ENCODE data around the gene EFHD1. TPM values are rescaled to one million over a fixed set of nuclear protein-coding genes. Genes with fewer than 3 reads are reported as not detected.

The EFHD1 gene
- total RNA-seq, 1 donor from 2014 or later = 142 TPM

DNA sequence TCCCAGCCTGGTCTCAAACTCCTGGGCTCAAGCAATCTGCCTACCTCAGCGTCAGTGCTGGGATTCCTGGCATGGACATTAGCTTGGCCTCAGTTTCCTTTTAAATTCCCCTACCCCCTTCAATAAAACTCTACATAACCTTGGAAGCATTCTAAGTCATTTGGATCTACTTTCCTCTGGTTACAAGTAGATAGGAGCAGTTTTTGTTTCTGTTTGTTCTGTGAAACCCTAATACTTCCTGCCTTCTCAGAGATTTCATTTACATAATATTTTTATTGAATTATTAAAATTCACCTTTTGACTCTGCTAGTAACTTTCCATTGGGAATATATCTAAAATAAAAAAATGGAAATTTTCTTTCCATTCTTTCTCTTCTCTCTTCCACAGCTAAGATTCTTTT lies 89.6 kb downstream of the EFHD1 start:
- intact Hi-C loops (cut with DNase I) = no loop called here
- no peak for DNase-seq (ENCODE audit: low spot score in 2 of 2)
- Histone ChIP-seq H3K27me3 (no peaks in the 10 kb centered on the region), H3K27ac (no peak overlapping the region), H3K36me3 (peaks cover 7 to 33% of the 10 kb centered on the region in 2 donors), H3K4me1 (no peaks in the 10 kb centered on the region), H3K4me3 (no peak overlapping the region), H3K9me3 (no peaks in the 10 kb centered on the region)
- TF ChIP-seq, protein P1, sequence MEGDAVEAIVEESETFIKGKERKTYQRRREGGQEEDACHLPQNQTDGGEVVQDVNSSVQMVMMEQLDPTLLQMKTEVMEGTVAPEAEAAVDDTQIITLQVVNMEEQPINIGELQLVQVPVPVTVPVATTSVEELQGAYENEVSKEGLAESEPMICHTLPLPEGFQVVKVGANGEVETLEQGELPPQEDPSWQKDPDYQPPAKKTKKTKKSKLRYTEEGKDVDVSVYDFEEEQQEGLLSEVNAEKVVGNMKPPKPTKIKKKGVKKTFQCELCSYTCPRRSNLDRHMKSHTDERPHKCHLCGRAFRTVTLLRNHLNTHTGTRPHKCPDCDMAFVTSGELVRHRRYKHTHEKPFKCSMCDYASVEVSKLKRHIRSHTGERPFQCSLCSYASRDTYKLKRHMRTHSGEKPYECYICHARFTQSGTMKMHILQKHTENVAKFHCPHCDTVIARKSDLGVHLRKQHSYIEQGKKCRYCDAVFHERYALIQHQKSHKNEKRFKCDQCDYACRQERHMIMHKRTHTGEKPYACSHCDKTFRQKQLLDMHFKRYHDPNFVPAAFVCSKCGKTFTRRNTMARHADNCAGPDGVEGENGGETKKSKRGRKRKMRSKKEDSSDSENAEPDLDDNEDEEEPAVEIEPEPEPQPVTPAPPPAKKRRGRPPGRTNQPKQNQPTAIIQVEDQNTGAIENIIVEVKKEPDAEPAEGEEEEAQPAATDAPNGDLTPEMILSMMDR (IDR thresholded peaks at IDR 0.05) = no peak

DNA sequence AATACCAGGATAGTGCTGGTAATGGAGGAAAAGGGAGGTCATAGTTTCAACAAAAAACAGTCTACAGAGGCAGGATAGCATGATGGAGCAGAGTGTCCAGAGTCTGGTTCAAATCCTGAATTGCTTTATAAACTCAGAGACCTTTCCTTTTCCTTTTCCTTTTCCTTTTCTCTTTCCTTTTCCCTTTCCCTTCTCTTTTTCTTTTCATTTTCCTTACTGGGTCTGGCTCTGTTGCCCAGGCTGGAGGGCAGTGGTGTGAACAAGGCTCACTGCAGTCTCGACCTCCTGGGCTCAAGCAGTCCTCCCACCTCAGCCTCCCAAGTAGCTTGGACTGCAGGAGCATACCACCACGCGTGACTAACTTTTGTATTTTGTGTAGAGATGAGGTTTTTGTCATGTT lies 95.4 kb downstream of the EFHD1 start:
- H3K36me3 ChIP-seq = peaks cover 15 to 44% of the 10 kb centered on the region in 2 donors
- no peak overlapping the region for H3K27ac ChIP-seq
- H3K9me3 ChIP-seq = no peaks in the 10 kb centered on the region
- TF ChIP-seq, protein P1 (IDR thresholded peaks at IDR 0.05) = no peak
- intact Hi-C loops (cut with DNase I) = no loop called here
- no peaks in the 10 kb centered on the region for H3K27me3 ChIP-seq
- no peak for DNase-seq (ENCODE audit: low spot score in 2 of 2)
- peaks cover 0 to 4% of the 10 kb centered on the region in 2 donors for H3K4me1 ChIP-seq
- no peak overlapping the region for H3K4me3 ChIP-seq

DNA sequence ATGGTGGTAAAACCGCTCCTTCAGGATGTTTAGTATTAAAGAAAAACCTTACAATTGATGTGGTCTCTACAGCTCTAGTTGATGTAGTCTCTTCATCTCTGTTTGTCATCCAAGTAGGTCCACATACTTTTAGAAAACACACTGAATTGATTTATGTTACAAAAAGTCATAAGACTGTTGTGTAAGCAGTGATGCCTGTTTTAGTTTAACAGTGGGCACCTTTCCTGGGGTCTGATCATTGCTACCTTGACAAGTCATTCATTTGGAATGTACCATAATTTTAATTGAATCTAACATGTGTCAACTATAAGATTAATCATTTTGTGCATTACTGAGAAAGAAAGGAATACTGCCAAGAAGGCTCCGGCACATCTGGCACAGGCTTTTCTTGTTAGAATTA lies 98.1 kb downstream of the EFHD1 start:
- TF ChIP-seq, protein P1 (IDR thresholded peaks at IDR 0.05) = no peak
- Histone ChIP-seq H3K36me3 (peaks cover 11 to 42% of the 10 kb centered on the region in 2 donors), H3K4me1 (peaks cover 0 to 4% of the 10 kb centered on the region in 2 donors), H3K27ac (no peak overlapping the region), H3K9me3 (no peaks in the 10 kb centered on the region), H3K4me3 (no peak overlapping the region), H3K27me3 (no peaks in the 10 kb centered on the region)
- intact Hi-C loops (cut with DNase I) = no loop called here
- DNase-seq (ENCODE audit: low spot score in 2 of 2) = no peak

Other genes with a start within 250 kb of the EFHD1 start
- gene ALPG, start 226.8 kb upstream of the EFHD1 start, total RNA-seq = not detected
- not detected for gene ALPI, start 177.5 kb upstream of the EFHD1 start, total RNA-seq
- 14.9 TPM for gene ECEL1, start 145.8 kb upstream of the EFHD1 start, total RNA-seq
- not detected for gene PRSS56, start 113.2 kb upstream of the EFHD1 start, total RNA-seq
- not detected for gene CHRND, start 107.4 kb upstream of the EFHD1 start, total RNA-seq
- not detected for gene CHRNG, start 93.9 kb upstream of the EFHD1 start, total RNA-seq
- gene TIGD1, start 83.0 kb upstream of the EFHD1 start, total RNA-seq = 0.53 TPM
- 16.7 TPM for gene EIF4E2, start 82.9 kb upstream of the EFHD1 start, total RNA-seq
- 27.5 TPM for gene GIGYF2, start 63.7 kb downstream of the EFHD1 start, total RNA-seq
- gene KCNJ13, start 143.0 kb downstream of the EFHD1 start, total RNA-seq = not detected
- not detected for gene SNORC, start 236.7 kb downstream of the EFHD1 start, total RNA-seq

Data from ascending aorta (tissue), 2 donors.